A549 (cell line): Measurements from ENCODE around the gene SH3PXD2A. TPM values are rescaled to one million over a fixed set of nuclear protein-coding genes. Genes with fewer than 3 reads are reported as not detected.

ENCODE experiments used
- ATOH8 ChIP-seq: fragments of 250-450 bp; sonication (Bioruptor Pico); IDR thresholded peaks from 2 replicates; pipeline ENCODE4 v1.5.0; 2020; ENCODE audit warnings: low read depth, mild to moderate bottlenecking, moderate library complexity
- BCL3 ChIP-seq: fragments of >200 bp; sonication (Bioruptor Twin); formaldehyde crosslinking; IDR thresholded peaks from 3 replicates; pipeline ENCODE4 v1.6.1; 2016
- BHLHE40 ChIP-seq: IDR thresholded peaks from 2 replicates; pipeline ENCODE4 v1.6.1; 2012; ENCODE audit warnings: low read depth, low read length, inconsistent platforms
- CBX8 ChIP-seq: fragments of 200-600 bp; sonication (generic); IDR thresholded peaks from 2 replicates; pipeline ENCODE4 v1.6.1; 2016
- CEBPB ChIP-seq, 2 experiments: fragments of >200 bp in 1 of 2; sonication (Bioruptor Twin) in 1 of 2; formaldehyde crosslinking in 1 of 2; IDR thresholded peaks; 2 replicates each; pipeline ENCODE4 v1.6.1; 2012 to 2016
- CHD2 ChIP-seq: fragments of 150-350 bp; IDR thresholded peaks from 2 replicates; pipeline ENCODE4 v1.6.1; 2014; ENCODE audit warnings: low read length; ENCODE audit not compliant: partially characterized antibody
- CTCF ChIP-seq: fragments of >200 bp; sonication (Bioruptor Twin); formaldehyde crosslinking; IDR thresholded peaks from 3 replicates; pipeline ENCODE4 v1.5.1; 2016
- E2F6 ChIP-seq: IDR thresholded peaks from 2 replicates; pipeline ENCODE4 v1.6.1; 2012; ENCODE audit warnings: low read depth, borderline replicate concordance
- EHF ChIP-seq: fragments of 250-450 bp; sonication (Bioruptor Pico); IDR thresholded peaks from 2 replicates; pipeline ENCODE4 v1.5.0; 2020; ENCODE audit warnings: mild to moderate bottlenecking
- EP300 ChIP-seq, 2 experiments: fragments of >200 bp; sonication (Bioruptor Twin); formaldehyde crosslinking; IDR thresholded peaks; 2 replicates in 1 of 2; 3 replicates in 1 of 2; pipeline ENCODE4 v1.6.1; 2016 to 2017
- FOSL2 ChIP-seq, 2 experiments: fragments of 450-650 bp in 1 of 2; fragments of >200 bp in 1 of 2; sonication (Bioruptor Twin) in 1 of 2; formaldehyde crosslinking; IDR thresholded peaks; 2 replicates each; pipeline versions ENCODE4 v1.5.0 to v1.6.1; 2016 to 2020; ENCODE audit warnings: mild to moderate bottlenecking in 1 of 2, moderate library complexity in 1 of 2
- FOXS1 ChIP-seq: fragments of 250-450 bp; sonication (Bioruptor Pico); IDR thresholded peaks from 2 replicates; pipeline ENCODE4 v1.5.0; 2020; ENCODE audit warnings: mild to moderate bottlenecking, moderate library complexity
- GATA3 ChIP-seq: IDR thresholded peaks from 2 replicates; pipeline ENCODE4 v1.6.1; 2012; ENCODE audit warnings: borderline replicate concordance
- HOXB5 ChIP-seq: fragments of 250-450 bp; sonication (Bioruptor Pico); IDR thresholded peaks from 2 replicates; pipeline ENCODE4 v1.5.0; 2020; ENCODE audit warnings: mild to moderate bottlenecking, moderate library complexity
- KDM1A ChIP-seq: fragments of 200-600 bp; sonication (generic); IDR thresholded peaks from 2 replicates; pipeline ENCODE4 v1.6.1; 2016; ENCODE audit warnings: low read depth, mild to moderate bottlenecking
- KDM5A ChIP-seq: fragments of 200-600 bp; sonication (generic); IDR thresholded peaks from 2 replicates; pipeline ENCODE4 v1.6.1; 2016; ENCODE audit warnings: antibody characterized with exemption, mild to moderate bottlenecking
- MAFK ChIP-seq: fragments of 450-650 bp; IDR thresholded peaks from 2 replicates; pipeline ENCODE4 v1.6.1; 2014; ENCODE audit not compliant: partially characterized antibody
- MAX ChIP-seq: IDR thresholded peaks from 2 replicates; pipeline ENCODE4 v1.6.1; 2012
- MAZ ChIP-seq: fragments of 150-350 bp; IDR thresholded peaks from 2 replicates; pipeline ENCODE4 v1.6.1; 2014; ENCODE audit warnings: antibody characterized with exemption, low read depth, low read length, borderline replicate concordance
- NFE2L2 ChIP-seq: fragments of 150-350 bp; conservative IDR thresholded peaks from 2 replicates; pipeline ENCODE4 v1.6.1; 2014; ENCODE audit warnings: low read length
- POLR2A ChIP-seq: IDR thresholded peaks from 2 replicates; pipeline ENCODE4 v1.6.1; 2012; ENCODE audit warnings: mild to moderate bottlenecking, low read length
- POLR2AphosphoS2 ChIP-seq: conservative IDR thresholded peaks from 2 replicates; pipeline ENCODE4 v1.6.1; 2012; ENCODE audit warnings: low read length, improper control_type of control experiment, inconsistent platforms
- RAD21 ChIP-seq, 2 experiments: fragments of >200 bp in 1 of 2; sonication (Bioruptor Twin) in 1 of 2; formaldehyde crosslinking in 1 of 2; IDR thresholded peaks in 1 of 2; conservative IDR thresholded peaks in 1 of 2; 2 replicates in 1 of 2; 3 replicates in 1 of 2; pipeline ENCODE4 v1.6.1; 2012 to 2018; ENCODE audit warnings: inconsistent platforms in 1 of 2
- RCOR1 ChIP-seq: fragments of 150-350 bp; IDR thresholded peaks from 2 replicates; pipeline ENCODE4 v1.6.1; 2014; ENCODE audit warnings: antibody characterized with exemption, low read length, low read depth
- REST ChIP-seq: fragments of 200-600 bp; sonication (generic); IDR thresholded peaks from 2 replicates; pipeline ENCODE4 v1.6.1; 2016; ENCODE audit warnings: antibody characterized with exemption, mild to moderate bottlenecking, moderate library complexity
- RFX5 ChIP-seq: fragments of 450-650 bp; IDR thresholded peaks from 2 replicates; pipeline ENCODE4 v1.7.1; 2014; ENCODE audit warnings: antibody characterized with exemption, mild to moderate bottlenecking, moderate library complexity
- RNF2 ChIP-seq: fragments of 200-600 bp; sonication (generic); IDR thresholded peaks from 2 replicates; pipeline ENCODE4 v1.6.1; 2016; ENCODE audit warnings: low read depth, mild to moderate bottlenecking, antibody characterized with exemption, moderate library complexity, borderline replicate concordance
- SMC3 ChIP-seq: fragments of >200 bp; sonication (Bioruptor Twin); formaldehyde crosslinking; IDR thresholded peaks from 3 replicates; pipeline ENCODE4 v1.6.1; 2018; ENCODE audit warnings: inconsistent platforms
- TP53 ChIP-seq: fragments of 250-450 bp; sonication (Bioruptor Pico); IDR thresholded peaks from 2 replicates; pipeline ENCODE4 v1.5.0; 2021; ENCODE audit warnings: mild to moderate bottlenecking, moderate library complexity
- ZC3H11A ChIP-seq: fragments of 450-650 bp; IDR thresholded peaks from 2 replicates; pipeline ENCODE4 v1.6.1; 2014; ENCODE audit warnings: antibody characterized with exemption, mild to moderate bottlenecking
- ZFP36 ChIP-seq: fragments of 450-650 bp; IDR thresholded peaks from 2 replicates; pipeline ENCODE4 v1.6.1; 2014; ENCODE audit warnings: borderline replicate concordance; ENCODE audit not compliant: partially characterized antibody
- polyA plus RNA-seq, 4 experiments: library from polyadenylated mRNA; depleted of rRNA in 3 of 4; stranded (reverse); fragments of >200 nt; fragmentation: RNase III in 1 of 4; extraction: RNeasy Plus Mini Kit Qiagen cat#74134 plus additional on column Dnase treatment in 1 of 4; gene quantifications; 2 replicates in 3 of 4; 3 replicates in 1 of 4; pipeline ENCODE4 v1.2.3, GENCODE V29; 2011 to 2017

The SH3PXD2A gene
- polyA plus RNA-seq, 2 of the 4 experiments (the other 2 are of a cell fraction) = 2.4 to 3.9 TPM

GRCh38 chr10:103888113-103888841 is 32.9 kb upstream of the SH3PXD2A start (continued):
- peak; percentile 95 for TF ChIP-seq CTCF
- no peak for TF ChIP-seq E2F6
- TF ChIP-seq EHF = no peak
- no peak for TF ChIP-seq POLR2A
- TF ChIP-seq RAD21 (conservative IDR thresholded peaks at IDR 0.05 in 1 of 2, IDR thresholded peaks at IDR 0.05 in 1 of 2) = peak; percentile 92 to 93
- no peak for TF ChIP-seq RNF2
- TF ChIP-seq MAX = no peak
- 0 out of 2 replicates have a peak, but pooled peaks have one; percentile 38 for TF ChIP-seq KDM5A
- no peak for TF ChIP-seq REST
- no peak for TF ChIP-seq NFE2L2
- no peak for TF ChIP-seq MAZ
- TF ChIP-seq FOXS1 (CRISPR knock-in tag) = no peak
- TF ChIP-seq CHD2 = no peak
- no peak for TF ChIP-seq ZC3H11A
- no peak for TF ChIP-seq TP53 (CRISPR knock-in tag)
- TF ChIP-seq FOSL2 (IDR thresholded peaks at IDR 0.05) = no peak
- TF ChIP-seq FOSL2 (CRISPR knock-in tag; IDR thresholded peaks at IDR 0.05) = peak; percentile 7; the same call in 1 of the 2 replicates
- TF ChIP-seq EP300 (IDR thresholded peaks at IDR 0.05) = no peak
- no peak for TF ChIP-seq POLR2AphosphoS2
- 0 out of 4 replicates have a peak, but pooled peaks of 1 of the 2 experiments have one; percentile 7 for TF ChIP-seq CEBPB (IDR thresholded peaks at IDR 0.05)
- TF ChIP-seq RFX5 = no peak
- no peak for TF ChIP-seq KDM1A
- TF ChIP-seq SMC3 = peak; percentile 85
- no peak for TF ChIP-seq BHLHE40
- TF ChIP-seq RCOR1 = no peak
- no peak for TF ChIP-seq GATA3
- TF ChIP-seq ZFP36 = no peak
- no peak for TF ChIP-seq CBX8
- TF ChIP-seq BCL3 = no peak
- TF ChIP-seq ATOH8 = no peak
- TF ChIP-seq HOXB5 (CRISPR knock-in tag) = no peak
- no peak for TF ChIP-seq MAFK
